Prostate gland (tissue), 2 donors: Measurements from ENCODE around the gene FBXO48.

Source experiments
- CTCF ChIP-seq, 4 experiments: fragments of 200-600 bp in 2 of 4; fragments of 450-650 bp in 2 of 4; sonication (generic) in 2 of 4; IDR thresholded peaks; 1 replicate in 3 of 4; 2 replicates in 1 of 4; pipeline ENCODE4 v1.5.1; 2016 to 2019; ENCODE audit warnings: antibody characterized with exemption in 4 of 4, mild to moderate bottlenecking in 2 of 4, moderate library complexity in 2 of 4
- POLR2A ChIP-seq: fragments of 450-650 bp; IDR thresholded peaks from one replicate; pipeline ENCODE4 v1.6.1; 2016; ENCODE audit warnings: antibody characterized with exemption, mild to moderate bottlenecking
- POLR2AphosphoS5 ChIP-seq: sonication (generic); formaldehyde crosslinking; IDR thresholded peaks from one replicate; pipeline ENCODE4 v1.6.1; 2017; ENCODE audit warnings: antibody characterized with exemption

- no peak for TF ChIP-seq CTCF (IDR thresholded peaks at IDR 0.05)
- TF ChIP-seq POLR2AphosphoS5: no peak
- no peak for TF ChIP-seq POLR2A
These were observed 34.7 kb upstream of the FBXO48 start for GRCh38 chr2:68501768-68502167.
